C1 segment of cervical spinal cord (tissue), 14 donors: ENCODE results near the gene ZNF618.
A peak's percentile ranks its signal among the peaks of the same experiment; 100 is the strongest.

Experiments
- DNase-seq, 14 donors: peaks; one replicate each; lab custom pipeline; 2025; lab: John Stamatoyannopoulos, UW

Gene ZNF618

GRCh38 chr9:114097613-114098020 is 221.5 kb downstream of the ZNF618 start:
- no peak for DNase-seq

GRCh38 chr9:114098021-114098935 is 222.2 kb downstream of the ZNF618 start:
- DNase-seq: peak in 1 of 14 donors; percentile 27

GRCh38 chr9:114098936-114099668 is 223.0 kb downstream of the ZNF618 start, which contains the start of gene KIF12:
Gene KIF12 (minus strand): TSS chr9:114099292. CDS start chr9:114099276, 16 bp downstream.
- peak in 1 of 14 donors; percentile 6 for DNase-seq

GRCh38 chr9:114099669-114100270 is 223.7 kb downstream of the ZNF618 start:
- peak in 1 of 14 donors; percentile 24 for DNase-seq

GRCh38 chr9:114100536-114100935 is 224.4 kb downstream of the ZNF618 start:
- DNase-seq: no peak

- no peak for DNase-seq
Measured at GRCh38 chr9:114102484-114102883, 226.4 kb downstream of the ZNF618 start.

- no peak for DNase-seq
Measured at GRCh38 chr9:114105236-114105635, 229.1 kb downstream of the ZNF618 start.
